Endometrium (tissue), 2 donors: ENCODE data around the gene SH2D7.

ENCODE experiments used
- FAIRE-seq: peaks from 2 replicates; lab custom pipeline; 2012; peaks lifted over from hg19 to GRCh38; lab: Jason Lieb, UNC
- donor health status: control.
- donor health status: control.

Gene SH2D7

DNA sequence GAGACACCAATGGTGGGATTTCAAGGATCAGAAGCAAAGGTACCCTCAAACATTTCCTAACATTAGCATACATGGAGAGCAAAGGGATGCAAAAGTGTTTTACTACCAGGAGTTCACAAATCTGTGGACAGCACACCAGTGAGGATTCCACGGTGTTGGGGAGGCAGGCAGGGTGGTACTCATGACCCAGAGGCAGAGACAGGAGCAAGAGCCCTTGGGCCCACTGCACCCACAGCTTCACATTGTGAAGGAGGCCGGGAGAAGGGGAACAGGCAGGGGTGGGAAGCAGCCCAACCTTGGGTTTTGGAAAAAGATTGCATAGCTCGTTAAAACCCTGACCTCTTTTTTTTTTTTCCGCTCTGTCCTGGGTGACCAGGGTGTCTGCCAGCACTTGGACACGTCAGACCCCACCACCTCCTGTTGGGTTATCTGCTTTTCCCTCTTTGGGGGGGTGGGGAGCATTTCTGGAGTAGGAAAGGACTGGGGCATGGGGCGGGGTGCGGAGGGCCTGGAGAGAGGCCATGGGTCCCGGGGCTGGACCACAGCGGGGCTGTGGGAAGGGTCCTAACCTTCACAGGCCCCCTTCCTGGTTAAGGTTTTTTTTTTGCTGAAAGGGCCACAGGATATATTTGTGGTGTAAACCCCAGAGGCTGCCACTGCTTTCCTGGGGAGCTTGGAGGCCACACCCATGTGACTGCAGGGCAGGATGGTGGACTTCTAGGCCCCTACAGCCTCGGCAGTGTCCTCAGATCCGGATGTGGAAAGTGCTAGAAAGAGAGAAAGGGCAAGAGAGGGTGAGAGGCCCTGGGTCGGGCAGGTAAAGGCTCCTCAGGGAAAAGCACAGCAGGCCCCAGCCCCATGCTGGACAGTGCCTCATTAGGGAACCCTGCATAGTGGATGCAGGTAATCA is 12.5 kb downstream of the SH2D7 start:
- no peak for FAIRE-seq

- no peak for FAIRE-seq
Measured at GRCh38 chr15:78105476-78106241, 13.3 kb downstream of the SH2D7 start.

- FAIRE-seq: no peak
Measured at GRCh38 chr15:78107471-78107870, 15.1 kb downstream of the SH2D7 start.

DNA sequence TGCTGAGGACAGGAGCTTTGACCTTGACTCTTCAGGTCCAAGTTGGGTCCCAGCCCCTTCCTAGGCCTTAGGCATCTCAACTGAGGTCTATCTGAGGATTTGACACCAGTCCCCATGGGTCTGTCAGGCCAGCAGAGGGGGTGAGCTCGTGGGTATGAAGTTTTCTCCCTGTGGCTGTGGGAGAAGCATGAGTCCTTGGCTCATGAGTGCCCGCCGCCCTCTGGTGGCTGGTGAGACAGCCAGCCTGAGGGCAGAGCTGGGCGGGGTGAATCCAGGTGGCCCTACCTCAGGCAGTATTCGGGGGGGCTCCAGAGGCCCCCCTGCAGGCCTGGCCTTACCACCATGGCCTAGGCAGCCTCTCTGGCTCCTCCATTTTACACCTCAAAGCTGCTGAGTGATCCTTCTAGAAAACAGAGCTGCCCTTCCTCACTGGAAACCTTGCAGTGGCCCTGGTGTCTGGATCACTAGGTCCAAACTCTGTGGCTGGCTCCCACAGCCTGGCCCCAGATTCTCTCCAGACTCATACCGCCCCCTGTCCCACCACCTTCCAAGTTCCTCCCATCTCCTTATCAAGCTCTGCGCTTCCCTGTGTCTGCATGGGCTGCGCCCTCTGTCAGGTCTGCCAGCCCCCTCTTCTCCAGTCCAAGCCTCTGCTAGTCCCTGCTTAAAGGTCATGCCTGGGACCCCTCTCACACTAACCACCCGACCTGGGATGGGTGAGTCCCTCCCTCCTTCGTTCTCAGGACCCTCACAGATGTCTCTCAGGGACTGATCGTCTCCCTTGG is 16.1 kb downstream of the SH2D7 start:
- no peak for FAIRE-seq

DNA sequence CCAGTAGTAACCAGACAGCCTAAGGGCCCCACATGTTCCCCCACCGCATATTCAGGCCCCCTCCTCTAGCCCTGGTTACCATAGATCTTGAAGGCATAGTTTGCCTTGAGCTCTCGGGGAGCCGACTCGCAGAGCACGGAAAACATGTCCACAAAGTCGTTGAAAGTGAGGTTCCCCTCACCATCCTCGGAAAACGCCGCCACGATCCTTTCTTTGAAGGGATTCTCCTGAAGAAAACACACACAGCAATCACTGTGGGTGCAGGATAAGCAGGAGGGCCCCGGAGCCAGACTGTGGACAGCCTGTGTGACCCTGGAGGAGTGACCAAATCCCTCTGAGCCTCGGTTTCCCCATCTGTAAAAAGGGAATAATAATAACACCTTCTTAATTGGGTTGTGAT is 16.8 kb downstream of the SH2D7 start:
- no peak for FAIRE-seq

DNA sequence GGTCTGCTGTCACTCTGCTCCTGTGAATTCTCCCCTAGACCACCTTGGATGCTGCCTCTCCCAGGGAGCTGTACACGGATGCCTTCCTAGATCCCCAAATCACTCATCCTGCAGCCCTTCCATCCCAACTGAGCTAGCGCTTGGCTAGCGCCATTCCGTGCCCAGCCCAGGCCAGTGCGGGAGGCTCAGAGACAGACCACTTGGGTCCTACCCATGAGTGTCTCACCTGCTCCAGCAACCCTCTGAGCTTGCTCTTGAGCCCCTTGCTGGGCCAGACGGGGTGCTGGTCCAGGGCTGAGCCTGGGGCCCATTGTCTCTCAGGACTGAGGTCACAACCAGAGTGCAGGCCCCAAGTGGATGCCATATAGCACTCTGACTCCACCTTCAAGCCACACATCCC is 17.7 kb downstream of the SH2D7 start:
- no peak for FAIRE-seq

DNA sequence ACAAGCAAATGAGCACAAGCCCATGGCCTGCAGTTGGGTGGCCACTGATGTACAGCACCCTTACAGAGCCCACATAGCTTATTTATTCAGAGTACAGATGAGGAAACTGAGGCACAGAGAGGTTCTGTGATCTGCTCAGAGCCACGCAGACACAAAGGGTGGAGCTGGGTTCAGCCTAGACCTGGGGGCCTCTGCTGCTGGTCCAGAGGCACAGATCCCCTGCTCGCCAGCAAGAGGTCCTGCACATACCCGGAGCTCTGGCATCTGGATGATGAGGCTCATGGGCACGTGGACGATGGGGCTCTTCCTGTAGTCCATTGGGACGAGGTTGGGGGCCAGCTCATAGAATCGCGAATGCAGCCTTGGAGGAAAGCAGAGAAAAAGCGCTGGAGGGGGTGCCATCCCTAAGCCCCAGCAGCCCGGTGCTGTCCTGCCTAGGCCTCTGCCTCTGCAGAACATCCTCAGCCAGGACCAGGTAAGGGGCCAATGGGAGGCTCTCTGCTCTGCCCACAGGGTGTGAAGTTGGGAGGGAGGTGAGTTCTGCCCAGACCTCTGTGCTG is 18.6 kb downstream of the SH2D7 start:
- no peak for FAIRE-seq

DNA sequence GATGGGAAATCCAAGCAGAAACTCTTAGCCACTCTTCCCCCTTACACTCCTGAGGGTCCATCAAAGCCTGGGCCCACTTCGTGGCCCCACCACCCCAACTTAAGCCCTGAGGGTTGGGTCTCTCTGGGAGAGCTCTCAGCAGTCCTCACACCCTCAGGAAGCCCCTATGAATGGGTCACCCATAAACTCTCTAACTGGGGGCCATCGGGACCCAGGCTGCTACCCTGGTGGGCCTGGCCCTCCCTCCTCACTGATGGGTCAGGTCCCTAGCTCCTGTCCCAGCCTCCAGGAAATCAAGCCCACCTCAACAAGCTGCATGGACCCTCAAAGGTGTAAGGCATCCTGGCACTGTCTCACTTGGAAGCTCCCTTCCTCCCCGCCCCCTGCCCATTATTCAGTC is 19.4 kb downstream of the SH2D7 start:
- no peak for FAIRE-seq

DNA sequence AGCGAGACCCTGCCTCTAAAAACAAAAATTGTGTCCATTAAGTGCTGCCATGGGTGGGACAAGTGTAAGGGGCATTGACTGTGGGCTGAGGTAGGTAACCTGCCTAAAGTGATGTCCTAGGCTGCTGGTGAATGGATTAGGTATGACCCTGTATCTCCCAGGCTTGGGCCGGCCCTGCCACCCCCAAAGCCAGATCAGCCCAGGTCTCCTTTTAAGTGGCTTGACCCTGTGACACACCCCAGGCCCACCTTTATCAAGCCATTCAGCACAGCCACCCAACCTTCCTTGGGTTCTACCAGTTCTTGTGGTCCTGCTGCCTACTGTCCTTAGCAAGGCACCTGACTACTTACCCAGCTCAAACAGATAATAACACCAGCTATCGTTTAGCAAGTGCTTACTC is 20.2 kb downstream of the SH2D7 start:
- no peak for FAIRE-seq

DNA sequence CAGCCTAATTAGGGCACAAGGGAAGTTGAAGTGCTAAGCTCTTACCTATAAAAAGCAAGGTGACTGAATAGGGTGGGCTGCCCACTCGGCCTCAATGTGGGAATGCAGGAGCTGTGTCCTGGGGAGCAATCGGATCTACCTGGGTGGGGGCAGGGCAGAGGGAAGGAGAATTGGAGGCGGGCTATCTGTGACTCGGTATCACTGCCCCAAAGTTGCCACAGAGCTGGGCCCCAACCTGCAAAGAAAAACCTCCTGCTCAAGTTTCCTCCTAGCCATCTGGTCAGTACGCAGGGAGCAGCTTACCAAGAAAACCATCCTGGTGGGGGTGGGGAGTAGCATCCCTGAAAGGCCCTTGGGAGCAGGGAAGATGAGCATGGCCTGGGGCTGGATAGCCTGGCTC is 28.2 kb downstream of the SH2D7 start:
- FAIRE-seq: no peak

DNA sequence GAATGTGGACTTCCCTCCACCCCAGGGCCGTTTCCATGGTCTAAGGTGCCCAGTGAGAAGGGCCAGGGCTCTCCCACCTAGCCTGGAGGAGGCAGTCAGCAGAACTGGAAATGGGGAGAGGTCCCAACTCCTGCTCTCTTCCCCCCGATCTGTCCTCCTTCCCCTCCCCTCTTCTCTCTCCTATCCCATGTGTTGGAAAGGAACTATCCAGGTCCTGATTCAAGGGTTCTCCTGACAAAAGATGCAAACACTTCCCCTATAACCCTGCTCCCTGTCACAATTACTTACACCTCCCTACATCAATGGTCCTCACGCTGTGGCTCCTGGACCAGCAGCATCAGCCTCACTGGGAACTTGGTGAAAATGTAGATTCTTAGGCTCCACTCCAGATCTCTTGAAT is 32.9 kb downstream of the SH2D7 start:
- FAIRE-seq: no peak

DNA sequence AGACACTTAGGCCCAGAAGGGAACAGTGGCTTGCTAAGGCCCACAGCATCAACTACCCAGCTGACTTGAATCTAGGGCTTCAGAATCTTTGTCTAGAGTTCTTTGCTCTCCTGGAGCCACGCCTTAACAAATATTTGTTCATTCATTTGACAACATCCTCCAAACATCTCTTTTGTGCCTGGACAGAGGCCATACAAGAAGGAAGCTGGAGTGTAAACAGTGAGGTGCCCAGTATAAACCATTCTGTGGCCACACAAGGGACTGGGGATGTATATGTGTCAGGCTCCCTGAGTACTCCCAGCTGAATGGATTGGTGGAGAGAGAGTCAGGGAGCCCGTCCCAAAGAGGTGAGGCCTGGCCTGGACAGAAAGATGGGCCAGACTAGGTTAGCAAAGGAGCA is 35.5 kb downstream of the SH2D7 start:
- no peak for FAIRE-seq

DNA sequence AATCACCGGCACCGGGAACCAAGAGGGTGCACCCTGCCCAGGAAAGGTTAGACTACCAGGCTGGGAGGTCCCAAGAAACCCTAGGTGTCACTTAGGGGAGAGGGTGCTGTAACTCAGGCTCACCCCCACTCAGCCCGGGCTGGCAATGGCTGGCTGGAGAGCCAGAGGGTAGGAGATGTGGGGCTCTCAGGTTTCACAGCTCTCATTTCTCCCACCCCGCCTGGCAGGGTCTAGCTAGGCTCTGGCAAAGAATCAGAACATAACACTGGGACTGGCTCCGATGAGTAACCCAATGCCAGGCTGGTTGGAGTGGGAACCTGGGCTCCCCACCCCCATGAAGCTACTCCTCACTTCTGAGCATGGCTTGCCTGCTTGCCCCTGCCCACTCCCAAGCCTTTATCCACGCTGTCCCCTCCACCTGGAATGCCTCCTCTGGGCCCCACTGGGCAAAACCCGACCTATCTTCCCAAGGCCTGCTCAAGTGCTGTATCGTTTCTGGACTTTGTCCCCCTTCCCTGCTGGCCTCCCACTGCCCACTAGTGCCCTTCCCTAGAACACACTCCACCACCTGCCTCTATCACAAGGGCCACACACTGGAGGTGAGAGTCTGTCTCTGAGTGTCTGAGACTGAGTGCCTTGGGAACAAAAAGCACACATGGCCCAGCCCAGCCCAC is 36.9 kb downstream of the SH2D7 start:
- FAIRE-seq: no peak

DNA sequence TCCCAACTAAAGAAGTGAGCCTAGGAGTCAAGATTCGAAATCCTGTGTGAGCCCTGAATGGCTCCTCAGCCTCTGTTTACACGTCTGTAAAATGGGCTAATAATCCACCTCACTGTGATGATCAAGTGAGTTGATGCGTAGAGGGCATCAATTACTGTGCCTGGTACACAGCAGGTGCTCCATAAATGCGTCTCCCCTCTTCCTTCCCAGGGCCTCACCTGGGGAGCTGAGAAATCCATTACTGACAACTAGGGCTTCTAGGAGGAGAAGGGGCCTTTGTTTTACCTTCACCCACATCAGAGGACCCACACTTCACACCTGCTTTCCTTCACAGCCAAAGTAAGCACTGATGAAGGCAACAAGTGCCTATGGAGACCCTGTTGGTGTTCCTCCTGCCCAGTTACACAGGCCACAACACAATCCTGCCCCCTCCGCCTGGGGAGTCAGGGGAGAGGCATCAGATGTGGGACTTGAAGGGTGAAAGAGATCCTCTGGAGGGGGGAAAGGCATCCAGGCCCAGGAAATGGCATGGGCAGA is 37.5 kb downstream of the SH2D7 start:
- no peak for FAIRE-seq

- FAIRE-seq: no peak
Measured at GRCh38 chr15:78130466-78131294, 38.3 kb downstream of the SH2D7 start.

GRCh38 chr15:78131295-78132061 is 39.1 kb downstream of the SH2D7 start, which contains the start of gene CIB2:
Gene CIB2 (minus strand): TSS chr15:78131445. CDS start chr15:78131215, 230 bp downstream.
- no peak for FAIRE-seq

GRCh38 chr15:78133801-78134200 is 41.4 kb downstream of the SH2D7 start:
- FAIRE-seq: no peak

DNA sequence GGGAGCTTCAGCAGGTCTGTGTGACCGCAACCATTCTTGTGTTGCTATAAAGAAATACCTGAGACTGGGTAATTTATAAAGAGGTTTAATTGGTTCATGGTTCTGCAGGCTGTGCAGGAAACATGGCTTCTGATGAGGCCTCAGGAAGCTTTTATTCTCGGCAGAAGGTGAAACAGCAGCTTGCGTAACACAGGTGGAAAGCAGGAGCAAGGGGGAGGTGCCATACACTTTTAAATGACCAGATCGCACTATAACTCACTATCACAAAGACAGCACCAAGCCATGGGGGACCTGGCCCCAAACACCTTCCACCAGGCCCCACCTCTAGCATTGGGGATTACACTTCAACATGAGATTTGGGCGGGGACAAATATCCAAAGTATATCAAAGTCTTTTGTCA is 47.2 kb downstream of the SH2D7 start:
- no peak for FAIRE-seq

DNA sequence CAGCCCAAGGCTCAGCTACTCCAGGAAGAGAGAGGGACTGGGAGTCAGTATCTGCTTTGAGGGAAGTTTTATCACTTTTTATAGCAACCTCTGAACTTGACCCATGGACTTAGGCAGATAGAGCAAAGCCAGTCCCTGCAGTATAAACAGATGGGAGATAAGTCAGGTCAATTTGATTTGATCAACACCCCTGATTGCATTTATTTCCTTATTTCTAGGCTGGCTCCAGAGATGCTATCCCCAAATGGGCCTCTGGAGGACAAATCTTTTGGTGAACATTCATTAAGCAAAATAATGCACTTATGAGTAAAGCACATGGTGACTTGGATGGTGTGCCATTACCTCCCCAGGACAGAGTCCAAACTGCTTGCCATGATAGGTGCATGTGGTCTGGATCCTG is 47.9 kb downstream of the SH2D7 start:
- no peak for FAIRE-seq

GRCh38 chr15:78142332-78142731 is 50.0 kb downstream of the SH2D7 start:
- no peak for FAIRE-seq
